GM20431 (cell line): ENCODE measurements around the gene ADAM10.

ENCODE experiments used
- in situ Hi-C: fragments of 300-500 bp; cut with MseI, MboI; formaldehyde crosslinking; loops from one replicate; pipeline ENCODE4 v1.15.0; 2020; ENCODE audit warnings: low sequenced_read_pairs; ENCODE audit not compliant: unreplicated experiment

ADAM10 gene

DNA sequence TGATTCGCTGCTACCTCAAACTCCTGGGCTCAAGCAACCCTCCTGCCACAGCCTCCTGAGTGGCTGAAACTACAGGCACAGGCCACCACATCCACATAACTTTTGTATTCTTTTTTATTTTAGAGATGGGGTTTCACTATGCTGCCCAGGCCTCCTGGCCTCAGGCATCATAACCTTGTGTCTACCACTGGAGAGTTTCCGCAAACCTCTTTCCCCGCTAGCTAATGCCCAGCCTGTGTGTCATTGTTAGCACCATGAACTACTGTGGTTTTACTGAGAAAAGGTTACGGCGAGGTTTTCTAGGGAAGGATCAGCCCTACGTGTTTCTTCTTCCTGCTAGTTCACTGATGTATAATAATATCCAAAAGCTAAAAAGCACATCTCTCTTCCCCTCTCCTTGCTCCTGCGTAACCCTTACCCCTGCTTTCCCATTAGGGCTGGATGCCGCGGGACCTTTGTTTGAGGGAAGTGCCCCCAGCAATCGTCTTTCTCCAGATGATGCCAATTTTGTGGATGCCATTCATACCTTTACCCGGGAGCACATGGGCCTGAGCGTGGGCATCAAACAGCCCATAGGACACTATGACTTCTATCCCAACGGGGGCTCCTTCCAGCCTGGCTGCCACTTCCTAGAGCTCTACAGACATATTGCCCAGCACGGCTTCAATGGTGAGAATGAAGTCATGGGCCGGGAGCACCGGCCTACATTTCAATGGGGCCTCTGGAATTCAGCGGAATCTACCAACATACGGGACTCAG, 204.0 kb downstream of the ADAM10 start:
- in situ Hi-C loops, result no loop called here

DNA sequence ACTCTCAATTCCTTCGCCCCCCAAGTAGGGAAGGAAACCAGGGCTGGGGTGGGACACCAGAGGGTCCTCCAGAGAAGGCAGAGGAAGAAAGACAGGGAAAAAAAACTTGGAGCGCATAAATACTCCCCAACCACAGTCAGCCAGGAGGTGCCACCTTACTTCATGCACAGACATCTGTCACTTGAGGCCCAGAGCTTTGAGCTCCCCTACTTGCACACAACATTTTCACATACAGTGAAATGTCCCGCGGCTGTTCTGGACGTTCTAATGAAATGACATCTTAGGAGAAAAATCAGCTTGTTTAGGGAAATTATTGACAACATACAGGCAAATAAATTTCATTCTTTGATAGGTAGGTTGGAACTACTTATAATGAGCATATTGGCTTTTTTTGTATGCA, 204.8 kb downstream of the ADAM10 start:
- in situ Hi-C loops, result no loop called here

DNA sequence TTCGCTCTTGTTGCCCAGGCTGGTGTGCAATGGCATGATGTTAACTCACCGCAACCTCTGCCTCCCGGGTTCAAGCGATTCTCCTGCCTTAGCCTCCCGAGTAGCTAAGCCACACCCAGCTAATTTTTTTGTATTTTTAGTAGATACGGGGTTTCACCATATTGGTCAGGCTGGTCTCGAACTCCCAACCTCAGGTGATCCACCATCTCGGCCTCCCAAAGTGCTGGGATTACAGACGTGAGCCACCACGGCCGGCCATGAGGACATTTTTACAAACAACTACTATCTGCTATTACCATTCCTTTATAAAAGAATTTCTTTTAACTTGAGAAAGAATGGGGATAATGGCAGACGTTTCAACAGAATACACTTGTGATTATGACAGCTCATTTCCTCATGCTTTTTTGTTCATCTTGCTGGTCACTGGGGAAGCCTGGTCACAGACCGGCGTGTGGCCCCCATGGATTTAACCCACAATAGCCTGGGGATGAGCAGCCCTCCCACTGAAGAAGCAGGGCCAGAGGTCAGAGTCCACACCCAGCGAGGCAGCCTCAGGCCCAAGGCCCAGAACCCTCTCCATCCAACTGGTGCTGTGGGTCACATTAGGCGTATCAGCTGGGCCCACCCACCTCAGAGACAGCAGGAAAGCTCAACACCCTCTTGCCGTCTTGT, 205.7 kb downstream of the ADAM10 start:
- in situ Hi-C loops, result no loop called here

DNA sequence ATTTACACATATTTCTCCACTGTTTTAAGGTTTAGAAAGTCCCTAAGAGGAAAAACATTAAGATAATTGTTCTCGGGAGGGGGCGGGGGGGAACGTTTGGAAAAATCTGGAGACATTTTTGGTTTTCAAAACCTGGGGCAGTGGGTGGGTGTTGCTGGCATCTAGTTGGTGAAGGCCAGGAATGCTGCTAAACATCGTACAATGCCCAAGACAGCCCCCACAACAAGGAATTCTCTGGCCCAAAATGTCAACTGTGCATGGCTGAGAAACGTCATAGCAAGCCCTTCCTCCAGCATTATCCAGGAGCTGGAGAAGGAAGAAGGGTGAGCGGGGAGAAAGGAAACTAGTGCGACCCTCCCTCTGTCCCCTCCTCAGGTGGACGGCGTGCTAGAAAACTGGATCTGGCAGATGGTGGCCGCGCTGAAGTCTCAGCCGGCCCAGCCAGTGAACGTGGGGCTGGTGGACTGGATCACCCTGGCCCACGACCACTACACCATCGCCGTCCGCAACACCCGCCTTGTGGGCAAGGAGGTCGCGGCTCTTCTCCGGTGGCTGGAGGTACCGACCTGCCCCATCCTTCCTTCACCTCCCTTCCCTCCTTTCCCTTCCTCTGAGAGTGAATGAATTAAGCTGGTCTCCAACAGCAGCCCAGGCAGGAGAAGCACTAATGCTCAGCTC, 208.0 kb downstream of the ADAM10 start:
- in situ Hi-C loops, result no loop called here

DNA sequence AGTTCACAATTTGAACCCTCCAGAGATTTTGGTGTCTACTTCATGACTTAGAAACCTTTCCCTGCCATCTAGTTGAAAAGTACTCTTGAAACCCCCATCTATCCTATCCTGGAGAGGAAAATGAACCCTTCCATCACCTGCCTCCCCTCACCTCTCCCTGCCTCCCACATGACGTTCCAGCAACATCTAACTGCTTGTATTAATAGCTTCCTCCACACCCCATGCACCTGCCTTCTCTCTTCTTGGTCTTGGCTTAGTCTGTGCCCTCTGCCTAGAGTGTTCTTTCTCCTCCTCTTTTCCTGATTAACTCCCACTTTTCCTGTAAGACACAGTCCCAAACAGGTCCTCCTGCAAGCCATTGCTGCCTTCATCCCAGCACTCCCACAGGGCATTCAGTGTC, 210.0 kb downstream of the ADAM10 start:
- in situ Hi-C loops, result no loop called here

DNA sequence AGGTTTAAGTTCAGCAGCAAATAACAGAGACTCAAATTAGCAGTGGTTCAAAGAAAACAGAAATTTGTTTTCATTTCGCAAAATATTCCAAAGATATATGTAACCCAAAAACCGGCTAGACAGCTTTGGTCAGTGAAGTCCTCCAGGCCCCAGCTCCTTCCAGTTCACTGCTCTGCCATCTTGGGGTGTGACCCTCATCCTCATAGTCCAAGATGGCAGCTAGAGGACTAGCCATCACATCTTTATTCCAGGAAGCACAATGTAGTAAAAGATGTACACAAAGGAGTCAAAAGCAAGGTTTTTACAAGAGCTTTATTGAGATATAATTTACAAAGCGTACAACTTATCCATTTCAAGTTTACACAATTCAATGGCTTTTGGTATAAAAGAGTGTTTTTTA, 210.6 kb downstream of the ADAM10 start:
- in situ Hi-C loops, result no loop called here
